Esophagus muscularis mucosa (tissue), 4 donors: Measurements from ENCODE around the gene ENDOG.

ENCODE experiments used
- EP300 ChIP-seq: sonication (generic); formaldehyde crosslinking; IDR thresholded peaks from one replicate; pipeline ENCODE4 v1.6.1; 2017; ENCODE audit warnings: antibody characterized with exemption
- POLR2A ChIP-seq: fragments of 450-650 bp; IDR thresholded peaks from one replicate; pipeline ENCODE4 v1.6.1; 2017; ENCODE audit warnings: antibody characterized with exemption, moderate library complexity, mild to moderate bottlenecking, low read depth
- POLR2AphosphoS5 ChIP-seq, 2 donors: sonication (generic); formaldehyde crosslinking; IDR thresholded peaks; one replicate each; pipeline ENCODE4 v1.6.1; 2017; ENCODE audit warnings: antibody characterized with exemption in 2 of 2
- TF ChIP-seq, protein P1 (sequence below), 3 experiments: fragments of 200-600 bp in 2 of 3; fragments of 450-650 bp in 1 of 3; sonication (generic) in 2 of 3; IDR thresholded peaks; one replicate each; pipeline ENCODE4 v1.5.1; 2017 to 2019; ENCODE audit warnings: antibody characterized with exemption in 3 of 3, mild to moderate bottlenecking in 2 of 3, moderate library complexity in 1 of 3

DNA sequence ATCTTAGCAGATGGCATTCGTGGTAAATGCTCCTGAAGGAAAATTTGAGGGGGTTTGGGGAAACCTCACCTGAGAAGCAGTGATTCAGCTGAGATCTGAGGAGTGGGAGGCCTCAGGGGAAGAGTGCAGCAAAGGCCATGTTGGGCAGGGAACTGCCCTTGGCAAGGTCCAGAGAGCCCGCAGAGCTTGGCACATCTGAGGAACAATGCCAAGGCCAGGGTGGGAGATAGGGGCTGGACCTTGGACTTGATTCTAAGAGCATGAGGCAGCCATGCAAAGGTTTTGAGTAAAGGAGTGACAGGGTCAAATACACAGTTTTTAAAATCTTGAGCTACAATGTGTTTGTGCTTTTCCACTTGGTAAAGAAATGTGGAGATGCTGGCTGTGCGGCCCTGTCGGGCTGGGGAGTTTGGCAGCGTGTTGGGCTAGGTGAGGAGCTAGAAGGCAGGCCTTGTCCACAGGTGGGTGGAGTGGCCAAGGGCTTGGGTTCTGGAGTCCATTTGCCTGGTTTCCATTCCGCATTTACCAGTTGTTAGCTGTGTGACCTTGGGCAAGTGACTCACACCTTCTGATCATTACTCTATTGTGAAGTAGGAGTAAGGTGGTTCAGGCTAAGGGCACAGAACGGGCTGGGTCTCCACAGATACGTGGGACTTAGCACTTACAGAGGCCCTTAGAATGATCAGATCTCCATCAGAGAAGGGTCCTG, 25.2 kb upstream of the ENDOG start:
- TF ChIP-seq, protein P1, sequence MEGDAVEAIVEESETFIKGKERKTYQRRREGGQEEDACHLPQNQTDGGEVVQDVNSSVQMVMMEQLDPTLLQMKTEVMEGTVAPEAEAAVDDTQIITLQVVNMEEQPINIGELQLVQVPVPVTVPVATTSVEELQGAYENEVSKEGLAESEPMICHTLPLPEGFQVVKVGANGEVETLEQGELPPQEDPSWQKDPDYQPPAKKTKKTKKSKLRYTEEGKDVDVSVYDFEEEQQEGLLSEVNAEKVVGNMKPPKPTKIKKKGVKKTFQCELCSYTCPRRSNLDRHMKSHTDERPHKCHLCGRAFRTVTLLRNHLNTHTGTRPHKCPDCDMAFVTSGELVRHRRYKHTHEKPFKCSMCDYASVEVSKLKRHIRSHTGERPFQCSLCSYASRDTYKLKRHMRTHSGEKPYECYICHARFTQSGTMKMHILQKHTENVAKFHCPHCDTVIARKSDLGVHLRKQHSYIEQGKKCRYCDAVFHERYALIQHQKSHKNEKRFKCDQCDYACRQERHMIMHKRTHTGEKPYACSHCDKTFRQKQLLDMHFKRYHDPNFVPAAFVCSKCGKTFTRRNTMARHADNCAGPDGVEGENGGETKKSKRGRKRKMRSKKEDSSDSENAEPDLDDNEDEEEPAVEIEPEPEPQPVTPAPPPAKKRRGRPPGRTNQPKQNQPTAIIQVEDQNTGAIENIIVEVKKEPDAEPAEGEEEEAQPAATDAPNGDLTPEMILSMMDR (IDR thresholded peaks at IDR 0.05), result no peak
- TF ChIP-seq POLR2A (no peak), EP300 (no peak), POLR2AphosphoS5 (IDR thresholded peaks at IDR 0.05) (no peak)
